ENCODE results near the gene PRKCA.

PRKCA gene

GRCh38 chr17:66557200-66557599, 254.8 kb downstream of the PRKCA start:
- no peak for DNase-seq

GRCh38 chr17:66557886-66558285, 255.5 kb downstream of the PRKCA start:
- no peak for DNase-seq

GRCh38 chr17:66560691-66561090, 258.3 kb downstream of the PRKCA start:
- no peak for DNase-seq

GRCh38 chr17:66562119-66562518, 259.7 kb downstream of the PRKCA start:
- no peak for DNase-seq

- DNase-seq = no peak
These were observed 262.6 kb downstream of the PRKCA start for GRCh38 chr17:66564992-66565465.

GRCh38 chr17:66567234-66568170, 265.1 kb downstream of the PRKCA start:
- peak; percentile 83 for DNase-seq

GRCh38 chr17:66569572-66569971, 267.2 kb downstream of the PRKCA start:
- DNase-seq = no peak

- no peak for DNase-seq
These were observed 268.2 kb downstream of the PRKCA start for GRCh38 chr17:66570447-66571195.

- DNase-seq = no peak
These were observed 269.3 kb downstream of the PRKCA start for GRCh38 chr17:66571745-66572144.

- no peak for DNase-seq
These were observed 270.7 kb downstream of the PRKCA start for GRCh38 chr17:66573078-66573477.

GRCh38 chr17:66574123-66574522, 271.7 kb downstream of the PRKCA start:
- no peak for DNase-seq

- DNase-seq = no peak
These were observed 274.1 kb downstream of the PRKCA start for GRCh38 chr17:66576473-66576872.

GRCh38 chr17:66577041-66577440, 274.6 kb downstream of the PRKCA start:
- no peak for DNase-seq

- DNase-seq = no peak
These were observed 276.5 kb downstream of the PRKCA start for GRCh38 chr17:66578781-66579489.

- DNase-seq = no peak
These were observed 277.1 kb downstream of the PRKCA start for GRCh38 chr17:66579556-66579955.

- no peak for DNase-seq
These were observed 278.0 kb downstream of the PRKCA start for GRCh38 chr17:66580184-66580955.

GRCh38 chr17:66580956-66581391, 278.6 kb downstream of the PRKCA start:
- no peak for DNase-seq

- DNase-seq = no peak
These were observed 280.1 kb downstream of the PRKCA start for GRCh38 chr17:66582373-66583111.

- DNase-seq = no peak
These were observed 280.8 kb downstream of the PRKCA start for GRCh38 chr17:66583112-66583748.

GRCh38 chr17:66584927-66585326, 282.5 kb downstream of the PRKCA start:
- no peak for DNase-seq

GRCh38 chr17:66585472-66585871, 283.1 kb downstream of the PRKCA start:
- DNase-seq = no peak

Data from stimulated activated CD4-positive, alpha-beta T cell treated with anti-CD3 and anti-CD28 coated beads, Interleukin-15, amount 100 ng/mL, for 24 hours (primary cell).